ENCODE data around the gene NTRK3.

NTRK3 gene

GRCh38 chr15:88120026-88120425 is 136.5 kb downstream of the NTRK3 start:
- TF ChIP-seq SIN3A (IDR thresholded peaks at IDR 0.05; ENCODE audit: borderline replicate concordance, insufficient read depth, low read length) (no peak), POLR2AphosphoS5 (IDR thresholded peaks at IDR 0.05; ENCODE audit: low read depth, low read length) (no peak), FOXP2 (optimal IDR thresholded peaks at IDR 0.05; ENCODE audit: borderline replicate concordance, extremely low read depth, extremely low read length, insufficient read depth) (no peak), REST (IDR thresholded peaks at IDR 0.05; ENCODE audit: insufficient read depth in 1 of 2, low read depth in 2 of 2, low read length in 2 of 2) (no peak), TAF1 (IDR thresholded peaks at IDR 0.05; ENCODE audit: borderline replicate concordance, insufficient read depth, low read length) (no peak)

GRCh38 chr15:88118741-88119140 is 137.8 kb downstream of the NTRK3 start:
- TF ChIP-seq POLR2AphosphoS5 (IDR thresholded peaks at IDR 0.05; ENCODE audit: low read depth, low read length): no peak
- TF ChIP-seq FOXP2 (optimal IDR thresholded peaks at IDR 0.05; ENCODE audit: borderline replicate concordance, extremely low read depth, extremely low read length, insufficient read depth): no peak
- no peak for TF ChIP-seq SIN3A (IDR thresholded peaks at IDR 0.05; ENCODE audit: borderline replicate concordance, insufficient read depth, low read length)

DNA sequence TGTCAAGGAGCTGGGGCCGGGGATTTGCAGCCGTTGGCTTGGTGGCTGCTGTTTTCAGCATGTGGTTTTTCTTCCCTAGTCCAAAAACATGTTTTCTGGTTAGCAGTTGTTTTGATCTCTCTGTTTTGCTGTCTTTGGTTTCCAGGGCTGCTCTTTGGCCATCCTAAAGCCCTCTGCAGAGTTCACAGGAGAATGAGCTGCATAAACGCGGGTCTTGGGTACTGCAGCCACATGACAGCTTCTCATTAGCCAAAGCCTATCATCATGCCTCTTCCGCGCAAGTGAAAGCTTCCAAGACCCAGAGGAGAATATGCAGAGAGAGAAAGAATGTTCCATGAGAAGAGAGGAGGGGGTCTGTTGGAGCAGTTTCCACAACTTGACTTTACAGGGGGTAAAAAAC is 138.5 kb downstream of the NTRK3 start:
- no peak for TF ChIP-seq TAF1 (IDR thresholded peaks at IDR 0.05; ENCODE audit: borderline replicate concordance, insufficient read depth, low read length)
- TF ChIP-seq POLR2AphosphoS5 (IDR thresholded peaks at IDR 0.05; ENCODE audit: low read depth, low read length): no peak
- TF ChIP-seq SIN3A (IDR thresholded peaks at IDR 0.05; ENCODE audit: borderline replicate concordance, insufficient read depth, low read length): no peak
- no peak for TF ChIP-seq FOXP2 (optimal IDR thresholded peaks at IDR 0.05; ENCODE audit: borderline replicate concordance, extremely low read depth, extremely low read length, insufficient read depth)
- TF ChIP-seq REST (IDR thresholded peaks at IDR 0.05; ENCODE audit: insufficient read depth in 1 of 2, low read depth in 2 of 2, low read length in 2 of 2): no peak

DNA sequence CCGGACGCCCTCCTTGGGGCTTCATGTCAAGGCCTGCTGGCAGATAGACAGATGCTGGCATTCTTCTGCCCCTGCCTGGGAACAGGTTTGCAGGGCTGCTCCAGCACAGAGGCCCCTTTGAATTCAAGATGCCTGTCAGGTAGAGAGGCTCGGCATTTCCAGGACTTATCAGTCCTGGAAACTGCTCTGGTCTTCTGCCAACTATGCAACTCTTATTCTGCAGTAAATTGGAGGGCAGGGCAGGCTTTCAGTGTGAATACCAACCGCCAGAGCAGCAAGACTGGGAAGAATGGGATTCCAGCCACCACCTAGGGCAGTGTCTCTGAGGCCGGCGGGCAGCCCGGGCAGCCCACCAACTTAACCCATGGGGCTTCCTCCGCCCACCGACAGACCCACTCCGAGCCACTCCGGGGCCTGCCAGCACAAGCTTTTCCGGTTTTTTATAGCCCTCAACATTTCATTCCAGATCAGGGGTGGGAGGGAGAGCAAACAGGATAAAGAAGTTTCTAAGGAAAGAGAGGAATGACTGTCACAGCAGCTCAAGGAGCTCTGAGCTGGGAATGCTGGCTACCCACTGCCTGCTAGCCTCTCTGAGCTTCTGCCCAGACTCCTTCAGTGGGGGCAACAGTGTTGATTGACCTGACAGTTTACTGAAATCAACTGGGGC is 140.9 kb downstream of the NTRK3 start:
- no peak for TF ChIP-seq REST (IDR thresholded peaks at IDR 0.05; ENCODE audit: insufficient read depth in 1 of 2, low read depth in 2 of 2, low read length in 2 of 2)
- TF ChIP-seq POLR2AphosphoS5 (IDR thresholded peaks at IDR 0.05; ENCODE audit: low read depth, low read length): no peak
- TF ChIP-seq SIN3A (IDR thresholded peaks at IDR 0.05; ENCODE audit: borderline replicate concordance, insufficient read depth, low read length): no peak
- no peak for TF ChIP-seq TAF1 (IDR thresholded peaks at IDR 0.05; ENCODE audit: borderline replicate concordance, insufficient read depth, low read length)
- TF ChIP-seq FOXP2 (optimal IDR thresholded peaks at IDR 0.05; ENCODE audit: borderline replicate concordance, extremely low read depth, extremely low read length, insufficient read depth): no peak

DNA sequence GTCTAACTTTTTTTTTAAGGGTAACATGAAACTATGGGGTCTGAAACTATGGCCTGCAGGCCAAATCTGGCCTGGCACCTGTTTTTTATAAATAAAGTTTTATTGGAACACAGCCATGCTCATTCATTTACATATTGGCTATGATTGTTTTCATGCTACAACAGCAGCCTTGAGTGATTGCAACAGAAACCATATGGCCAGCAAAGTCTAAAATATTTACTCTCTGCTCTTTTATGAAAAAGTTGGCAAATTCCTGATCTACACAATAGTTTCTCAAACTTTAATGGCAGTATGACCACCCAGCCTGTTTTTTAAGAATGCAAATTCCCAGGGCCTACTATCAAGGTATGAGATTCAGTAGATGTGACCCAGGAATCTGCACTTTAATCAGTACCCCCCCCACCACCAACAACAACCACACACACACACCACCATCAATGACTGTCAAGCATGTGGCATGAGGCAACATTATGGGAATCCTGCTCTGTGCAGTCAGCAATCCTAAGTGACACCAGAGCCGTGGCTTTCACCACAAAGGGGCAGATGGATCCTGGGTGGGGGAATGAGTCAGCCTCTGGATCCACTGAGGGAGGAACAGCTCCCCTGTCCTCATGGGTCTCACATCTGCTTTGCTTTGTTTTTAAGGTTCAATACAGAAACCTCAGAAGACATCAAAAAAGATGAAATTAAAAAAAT is 142.8 kb downstream of the NTRK3 start:
- TF ChIP-seq SIN3A (IDR thresholded peaks at IDR 0.05; ENCODE audit: borderline replicate concordance, insufficient read depth, low read length): no peak
- TF ChIP-seq FOXP2 (optimal IDR thresholded peaks at IDR 0.05; ENCODE audit: borderline replicate concordance, extremely low read depth, extremely low read length, insufficient read depth): no peak
- no peak for TF ChIP-seq TAF1 (IDR thresholded peaks at IDR 0.05; ENCODE audit: borderline replicate concordance, insufficient read depth, low read length)
- no peak for TF ChIP-seq REST (IDR thresholded peaks at IDR 0.05; ENCODE audit: insufficient read depth in 1 of 2, low read depth in 2 of 2, low read length in 2 of 2)
- TF ChIP-seq POLR2AphosphoS5 (IDR thresholded peaks at IDR 0.05; ENCODE audit: low read depth, low read length): no peak

Measured in PFSK-1 (cell line).